Stimulated activated CD8-positive, alpha-beta memory T cell treated with anti-CD3 and anti-CD28 coated beads, Interleukin-2, amount 100 ng/mL, for 48 hours (primary cell): ENCODE measurements around the gene CISTR.

Experiments used
- DNase-seq, 2 donors: peaks; one replicate each; pipeline ENCODE4 v3.0.0-alpha.2; 2020; ENCODE audit warnings: low read depth in 2 of 2

Gene CISTR

DNA sequence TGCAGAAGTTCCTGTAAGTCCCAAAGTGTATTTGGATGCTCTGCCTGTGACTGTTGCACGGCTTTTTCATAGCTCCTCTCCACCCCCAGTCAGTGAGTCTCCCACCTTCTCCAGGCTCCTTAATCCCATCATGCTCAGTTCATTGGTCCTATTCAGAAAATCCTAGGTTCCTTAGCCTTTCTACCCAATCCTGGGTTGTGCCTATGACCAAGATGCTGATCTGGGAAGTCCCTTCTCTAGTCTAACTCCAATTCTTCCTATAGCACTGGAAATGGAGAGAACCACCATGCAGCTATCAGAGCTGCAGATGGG lies 7.7 kb downstream of the CISTR start:
- DNase-seq, result no peak

DNA sequence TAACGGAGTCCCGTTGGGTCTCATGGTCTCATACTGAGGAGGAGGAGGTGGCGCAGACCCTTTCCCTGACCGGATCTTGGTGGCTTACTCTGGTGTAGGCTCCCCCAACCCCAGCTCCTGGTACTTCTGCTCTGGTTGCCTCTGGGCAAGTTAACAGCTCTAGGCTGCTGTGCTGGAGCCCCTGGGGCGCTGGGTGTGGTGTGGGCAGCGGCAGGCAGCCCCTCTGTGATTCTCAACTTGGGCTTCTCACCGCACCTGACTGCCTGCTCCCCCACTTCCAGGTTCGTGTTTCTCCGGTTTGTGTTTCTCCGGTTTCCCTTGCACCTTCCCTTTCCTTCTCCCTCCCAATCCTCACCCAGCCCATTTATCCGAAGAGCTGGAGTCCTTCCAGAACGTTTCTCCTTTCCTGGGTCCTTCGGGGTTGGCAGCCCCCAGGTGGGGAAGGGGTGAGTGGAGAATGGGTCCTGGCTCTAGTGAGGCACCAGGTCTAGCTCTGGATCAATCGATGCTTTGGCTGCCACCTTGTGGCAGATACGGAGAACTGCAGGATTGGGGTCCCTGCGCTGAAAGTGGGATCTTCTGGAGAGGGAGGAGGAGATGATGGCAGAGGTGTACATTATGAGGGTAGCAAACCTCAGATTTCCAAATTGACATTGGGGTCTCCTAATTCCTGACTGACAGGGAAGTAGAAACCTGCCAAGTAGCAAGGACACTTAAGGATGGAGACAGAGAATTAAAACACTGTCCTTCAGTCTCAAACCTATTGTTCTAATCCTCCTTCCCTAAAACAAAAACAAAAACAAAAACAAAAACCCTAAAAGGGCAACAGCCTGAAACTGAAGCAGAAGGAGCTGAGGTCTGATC lies 8.3 kb downstream of the CISTR start:
- DNase-seq, result no peak

DNA sequence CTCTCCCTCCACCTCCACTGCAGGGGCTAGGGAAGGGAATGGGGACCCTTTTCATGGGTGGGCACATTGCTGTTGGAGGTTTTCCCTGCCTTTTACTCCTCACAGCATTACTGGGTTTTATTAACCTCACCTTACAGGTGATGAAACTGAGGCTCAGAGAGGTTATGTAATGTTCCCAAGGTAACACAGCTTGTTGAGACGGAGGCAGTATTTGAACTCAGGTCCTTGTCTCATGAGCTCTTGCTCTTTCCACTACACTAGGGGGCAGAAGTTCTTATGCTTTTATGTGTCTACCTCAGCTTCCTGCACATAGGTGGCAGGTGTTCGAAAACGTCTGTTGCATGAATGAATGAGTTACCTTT lies 11.7 kb downstream of the CISTR start:
- no peak for DNase-seq

DNA sequence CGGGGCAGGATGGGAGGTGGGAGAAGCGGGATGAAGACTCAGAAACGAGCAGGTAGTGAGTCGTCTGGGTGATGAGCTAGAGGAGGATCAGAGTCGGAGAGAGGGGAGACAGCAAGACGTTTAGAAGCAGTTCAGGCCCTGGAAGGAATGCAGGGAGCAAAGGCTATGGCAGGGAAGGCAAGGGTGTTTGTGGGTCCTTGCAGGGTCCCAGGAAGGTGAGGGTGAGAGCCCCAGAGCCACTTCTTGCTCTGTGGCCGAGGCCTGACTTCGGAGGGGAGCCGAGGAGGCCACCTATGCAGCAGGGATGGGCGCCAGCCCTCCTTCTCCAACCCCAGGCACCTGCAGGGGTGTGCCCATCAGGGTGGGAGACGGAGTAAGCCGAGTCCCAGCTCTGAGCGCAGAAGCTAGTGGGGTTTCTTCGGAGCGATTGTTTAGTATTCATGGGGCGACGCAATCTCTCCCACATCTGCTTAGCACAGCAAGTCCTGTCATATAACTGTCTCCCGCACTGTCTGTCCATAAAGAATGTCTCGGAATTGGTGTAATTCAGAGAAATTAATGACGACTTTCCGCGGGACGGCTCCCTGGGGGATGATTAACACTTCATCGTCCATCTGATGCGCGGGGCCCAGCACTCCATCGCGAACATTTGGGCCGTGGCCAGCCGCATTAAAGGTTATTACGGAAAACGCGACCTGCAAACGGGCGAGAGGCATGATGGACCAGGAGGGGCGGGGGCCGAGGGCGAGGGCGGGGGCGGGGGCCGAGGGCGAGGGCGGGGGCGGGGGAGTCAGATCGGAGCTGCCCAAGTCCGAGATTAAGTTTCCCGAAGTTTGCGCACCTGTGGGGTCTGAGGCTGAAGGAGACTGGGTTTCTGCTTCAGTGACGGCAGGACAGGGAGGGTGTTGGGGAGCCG lies 12.3 kb downstream of the CISTR start:
- no peak for DNase-seq

DNA sequence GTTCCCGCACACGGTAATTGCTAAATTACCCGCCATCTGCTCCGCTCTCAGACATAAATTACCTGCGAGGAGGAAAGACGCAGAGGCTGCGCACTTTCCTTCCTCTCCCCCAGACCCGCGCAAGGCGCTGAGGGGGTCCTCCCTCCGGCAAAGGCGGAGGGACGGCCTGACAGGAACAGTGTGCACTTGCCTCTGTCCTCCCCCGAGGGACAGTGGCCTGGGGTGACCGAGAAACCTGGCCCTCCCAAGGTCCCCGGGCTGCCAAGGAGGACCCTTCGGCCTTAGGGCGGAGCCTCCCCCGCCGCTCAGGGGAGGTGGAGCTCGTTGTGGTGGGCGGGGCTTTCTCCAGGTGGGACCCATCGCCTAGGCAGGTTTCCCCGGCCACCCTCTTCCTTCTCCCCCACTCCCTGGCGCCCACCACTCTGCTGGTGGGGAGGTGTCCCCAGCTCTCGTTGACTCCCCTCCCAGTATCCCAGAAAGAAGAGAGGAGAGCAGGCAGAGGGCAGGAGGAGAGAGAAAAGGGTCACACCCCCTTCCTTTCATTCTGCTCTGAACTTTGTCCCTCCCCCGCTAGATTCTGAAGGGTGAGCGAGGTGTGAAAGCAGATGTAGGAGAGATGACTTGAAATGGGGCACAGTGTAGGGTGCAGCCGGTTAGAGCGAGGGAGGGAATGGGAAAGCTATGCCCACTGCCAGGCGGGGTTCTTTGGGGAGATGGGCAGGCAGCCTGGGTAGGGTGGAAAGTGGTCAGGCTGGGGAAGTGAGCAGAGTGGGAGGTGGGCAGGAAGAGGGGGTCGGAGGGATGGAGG lies 13.2 kb downstream of the CISTR start:
- DNase-seq, result no peak

DNA sequence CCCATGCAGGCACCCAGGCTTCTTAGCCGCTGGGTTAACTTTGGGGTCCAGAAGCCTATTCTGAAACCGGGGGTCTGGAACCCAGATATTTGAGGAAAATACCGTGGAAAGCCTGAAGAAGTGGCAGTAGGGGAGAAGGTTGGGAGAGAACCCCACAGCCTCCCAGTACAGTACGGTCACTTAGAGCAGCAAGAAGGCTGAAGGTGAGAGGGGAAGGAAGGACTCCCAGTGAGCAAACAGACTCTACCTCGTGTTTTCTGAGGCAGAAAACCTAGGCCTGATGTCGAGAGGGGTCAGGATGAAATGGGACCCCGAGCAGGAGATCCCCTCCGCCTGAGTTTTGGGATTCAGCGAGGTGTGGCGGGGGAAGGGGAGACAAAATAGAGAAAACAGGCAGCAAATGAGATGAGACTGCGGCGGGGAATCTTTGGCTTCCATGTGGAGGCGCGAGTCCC lies 13.8 kb downstream of the CISTR start:
- DNase-seq, result no peak

DNA sequence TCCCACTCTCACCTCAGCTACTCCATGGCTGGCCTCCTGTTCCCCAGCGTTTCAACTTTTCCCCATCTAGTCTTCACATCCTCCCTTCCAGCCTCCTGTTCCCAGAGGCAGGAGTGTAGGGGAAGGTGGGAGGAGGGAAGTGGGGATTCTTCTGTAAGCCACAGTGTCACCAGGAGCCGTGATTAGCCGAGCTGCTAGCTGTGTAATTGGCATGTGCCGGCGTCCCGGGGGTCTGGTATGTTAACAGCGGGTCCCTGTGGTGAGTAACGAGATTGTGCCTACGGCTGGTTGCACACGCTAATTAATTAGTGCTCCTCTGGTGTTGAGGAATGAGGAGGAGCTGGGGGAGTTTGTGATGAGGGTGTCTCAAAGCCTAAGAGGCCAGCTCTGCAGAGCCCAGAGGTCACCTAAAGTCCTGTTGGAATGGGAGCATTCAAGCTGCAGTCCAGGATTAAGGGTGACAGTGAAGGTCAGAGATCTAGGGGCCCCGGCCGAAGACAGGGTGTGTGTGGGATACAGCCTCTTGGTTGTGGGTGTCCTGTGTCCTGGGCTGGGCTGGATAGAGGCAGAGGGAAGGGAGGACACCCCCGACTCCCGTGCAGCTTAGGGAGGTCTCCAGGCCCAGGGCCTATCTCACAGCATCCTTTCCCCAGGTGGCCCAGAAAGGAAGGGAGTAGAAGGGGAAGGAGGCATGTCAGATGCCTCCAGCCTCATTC lies 14.5 kb downstream of the CISTR start:
- DNase-seq, result no peak

DNA sequence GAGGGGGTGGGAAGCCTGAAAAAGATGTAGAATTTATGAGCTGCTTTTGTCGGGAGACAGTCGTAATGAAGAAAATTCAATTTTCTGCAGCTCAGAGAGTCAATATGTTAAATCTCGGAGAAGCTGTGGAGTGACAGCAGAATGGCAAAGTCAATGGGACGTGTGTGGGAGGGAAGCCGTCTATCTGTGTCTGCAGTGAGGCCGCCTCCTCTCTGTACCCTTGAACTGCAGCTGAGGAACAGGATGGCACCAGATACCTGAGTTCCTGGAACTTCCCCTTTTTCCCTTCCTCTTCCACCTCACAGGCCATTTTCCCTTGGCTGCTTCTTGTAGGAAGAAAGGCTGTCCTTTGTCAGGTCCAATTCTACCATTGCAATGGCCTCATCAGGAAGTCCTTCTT lies 15.2 kb downstream of the CISTR start:
- DNase-seq, result no peak

DNA sequence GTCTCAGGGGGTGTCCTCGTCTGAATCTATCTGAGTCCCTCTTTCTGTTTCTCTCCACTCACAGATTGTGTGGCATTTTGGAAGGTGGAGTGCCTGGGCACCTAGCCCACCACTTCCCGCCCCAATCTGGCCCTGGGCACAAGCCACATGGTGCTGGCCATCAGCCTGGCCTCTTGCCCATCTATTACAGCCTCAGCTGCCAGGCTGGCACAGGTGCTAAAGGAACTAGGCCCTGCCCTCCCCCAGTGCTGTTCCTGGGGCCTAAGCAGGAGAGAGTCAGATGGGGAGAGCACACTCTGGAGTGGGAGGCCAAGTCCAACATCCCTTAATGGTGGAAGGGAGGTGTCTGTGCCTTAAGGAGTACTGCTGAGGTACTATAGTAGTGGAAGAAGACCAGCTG lies 16.2 kb downstream of the CISTR start:
- no peak for DNase-seq

DNA sequence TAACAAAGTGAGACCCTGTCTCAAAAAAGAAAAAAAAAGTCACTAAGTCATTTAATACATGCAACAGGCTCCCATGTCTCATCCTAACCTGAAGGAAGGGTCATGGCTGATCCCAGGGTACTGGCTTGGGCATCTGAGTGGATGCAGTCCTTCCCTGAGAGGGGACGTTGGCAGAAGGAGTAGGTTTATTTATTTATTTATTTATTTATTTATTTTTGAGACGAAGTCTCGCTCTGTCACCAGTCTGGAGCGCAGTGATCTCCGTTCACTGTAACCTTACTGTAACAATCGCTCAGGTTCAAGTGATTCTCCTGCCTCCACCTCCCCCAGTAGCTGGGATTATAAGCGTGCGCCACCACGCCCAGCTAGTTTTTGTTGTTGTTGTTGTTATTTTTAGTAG lies 17.4 kb downstream of the CISTR start:
- DNase-seq, result no peak

DNA sequence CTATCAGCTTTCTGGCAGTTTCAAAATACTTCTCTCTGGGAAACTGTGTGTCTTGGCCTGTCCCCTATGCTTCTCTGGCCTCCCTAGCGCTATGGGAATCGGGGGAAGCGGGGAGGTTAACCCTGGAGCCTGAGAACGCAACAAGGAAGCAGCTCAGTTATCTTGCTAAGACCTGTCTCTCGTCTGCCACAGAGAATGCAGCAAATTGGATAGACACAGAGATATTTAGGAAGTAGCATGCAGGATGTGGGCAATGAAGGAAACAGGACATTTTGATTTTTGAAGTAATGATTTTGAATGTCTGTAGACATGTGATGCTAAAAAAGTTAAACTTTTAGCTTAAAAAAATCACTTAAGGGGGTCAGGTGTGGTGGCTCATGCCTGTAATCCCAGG lies 18.0 kb downstream of the CISTR start:
- DNase-seq, result no peak

DNA sequence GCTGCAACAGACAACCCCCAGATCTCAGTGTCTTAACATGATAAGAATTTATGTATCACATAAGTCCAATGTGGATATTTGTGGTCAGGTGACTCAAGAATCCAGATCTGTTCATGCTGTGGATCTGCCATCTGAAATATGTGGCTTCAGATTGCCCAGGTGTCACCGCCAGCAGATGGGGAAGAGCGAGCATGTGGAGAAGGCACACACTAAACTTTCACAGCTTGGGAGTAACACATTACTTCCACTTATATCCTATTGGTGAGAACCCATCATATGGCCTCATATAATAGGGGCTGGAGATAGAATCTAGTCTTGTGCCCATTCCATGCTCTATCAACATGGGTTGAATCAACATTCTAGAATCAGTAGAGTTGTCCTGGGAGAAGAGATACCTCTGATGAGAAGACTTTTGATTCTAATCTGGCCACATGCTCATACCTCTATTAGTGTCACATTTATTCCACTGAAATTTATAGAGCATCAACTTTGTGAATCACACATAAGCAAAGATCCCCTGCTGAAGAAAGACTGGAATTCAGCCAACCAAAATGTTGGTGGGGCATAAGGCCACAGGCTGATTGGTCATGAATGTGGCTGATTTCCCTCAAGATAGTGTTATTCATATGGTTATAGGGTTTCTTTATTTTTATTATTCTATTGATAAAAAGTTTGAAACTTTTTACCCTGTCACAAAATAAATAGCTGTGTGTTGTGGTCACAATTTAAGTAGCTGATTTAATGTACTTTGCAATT lies 18.6 kb downstream of the CISTR start:
- DNase-seq, result no peak

DNA sequence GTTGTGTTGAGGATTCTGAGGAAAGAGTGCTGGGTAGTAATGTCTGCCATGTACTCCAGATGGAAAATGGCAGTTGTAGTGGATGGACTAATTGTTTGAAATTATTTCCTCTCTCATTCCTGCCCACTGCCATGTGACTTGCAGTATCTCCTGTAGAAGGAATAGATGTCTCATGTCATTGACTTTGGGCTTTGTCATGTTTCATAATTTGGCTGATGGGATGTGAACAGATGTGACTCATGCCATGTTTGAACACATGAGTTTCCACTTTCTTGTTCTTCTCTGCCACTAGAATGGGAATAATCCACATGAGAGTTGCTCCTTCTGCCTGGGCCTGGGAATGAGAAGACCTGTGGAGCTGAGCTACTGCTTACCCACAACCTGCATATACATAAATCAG lies 22.1 kb downstream of the CISTR start:
- no peak for DNase-seq

DNA sequence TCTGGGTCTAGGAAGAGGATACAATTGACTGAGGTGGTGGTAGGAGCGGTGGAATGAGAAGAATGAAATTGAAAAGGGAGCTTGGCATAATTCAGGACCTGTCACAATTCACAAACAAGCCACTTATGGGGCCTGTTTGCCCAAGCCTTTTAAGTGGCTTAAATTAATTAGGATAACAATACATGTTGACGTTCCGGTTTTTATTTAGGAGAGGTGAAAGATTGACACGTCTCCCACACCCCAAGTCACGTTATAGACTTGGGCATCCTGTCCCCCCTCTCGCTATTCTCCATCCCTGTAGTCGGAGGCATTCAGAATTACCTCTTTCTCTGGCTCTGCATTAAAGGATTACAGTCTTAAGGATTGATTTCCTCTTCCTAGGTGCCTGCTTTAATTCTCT lies 23.6 kb downstream of the CISTR start:
- DNase-seq, result no peak

DNA sequence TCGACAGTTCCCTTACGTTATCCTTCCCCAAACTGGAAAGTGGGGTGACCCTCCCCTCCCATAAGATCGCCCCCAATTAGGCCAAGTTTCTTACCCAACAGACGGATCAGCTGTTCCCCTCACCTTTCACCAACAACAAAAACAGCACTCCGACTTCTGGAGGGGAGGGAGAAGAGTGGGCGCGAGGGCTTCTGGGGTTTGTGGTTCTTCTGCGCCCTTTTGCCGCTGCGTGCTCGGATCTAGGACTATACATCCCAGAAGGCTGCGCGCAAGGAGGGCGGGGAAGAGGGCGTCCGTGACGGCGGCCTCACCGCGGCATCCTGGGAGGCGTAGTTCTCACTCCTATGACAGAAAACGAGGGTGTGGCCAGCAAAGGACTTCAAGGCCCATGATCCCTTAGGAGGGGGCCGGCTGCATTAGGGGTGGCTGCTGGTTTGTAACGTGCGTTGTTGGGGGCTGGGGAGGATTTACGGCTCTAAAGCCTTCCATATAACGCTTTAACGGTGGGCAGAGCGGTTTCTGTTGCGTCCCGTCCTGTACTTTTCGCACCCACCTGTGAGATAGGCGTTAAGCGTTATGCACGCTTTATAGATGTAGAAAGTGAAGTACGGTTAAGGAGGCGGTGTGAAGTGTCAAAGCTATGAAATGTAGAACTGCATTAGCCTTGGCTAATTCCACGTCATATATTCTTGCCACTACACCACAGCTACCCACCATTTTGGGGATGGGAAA lies 24.3 kb downstream of the CISTR start, which contains the start of gene CALCOCO1:
CALCOCO1 (minus strand) TSS at position 143 of the 732 bp plus-strand sequence. CDS start 2,210 bp downstream, outside the sequence.
- peak; percentile 90 to 93 for DNase-seq

DNA sequence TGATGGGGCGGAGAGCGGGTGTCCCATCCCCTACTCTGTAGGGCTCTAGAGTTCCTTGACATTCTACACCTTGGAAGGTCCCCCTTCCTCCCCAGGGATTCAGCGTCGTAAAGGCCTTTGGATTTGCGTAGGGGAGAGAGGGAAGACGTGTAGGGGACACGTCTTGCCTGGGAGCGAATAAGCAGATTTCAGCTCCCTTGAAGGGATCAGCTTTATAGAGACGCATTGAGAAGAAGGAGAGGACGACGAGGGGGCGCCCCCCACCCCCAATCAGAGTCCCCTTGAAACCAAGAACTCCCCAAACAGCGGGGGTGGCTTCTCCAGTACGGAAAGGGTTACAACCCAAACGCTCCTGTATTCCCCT lies 24.9 kb downstream of the CISTR start:
- DNase-seq, result no peak

DNA sequence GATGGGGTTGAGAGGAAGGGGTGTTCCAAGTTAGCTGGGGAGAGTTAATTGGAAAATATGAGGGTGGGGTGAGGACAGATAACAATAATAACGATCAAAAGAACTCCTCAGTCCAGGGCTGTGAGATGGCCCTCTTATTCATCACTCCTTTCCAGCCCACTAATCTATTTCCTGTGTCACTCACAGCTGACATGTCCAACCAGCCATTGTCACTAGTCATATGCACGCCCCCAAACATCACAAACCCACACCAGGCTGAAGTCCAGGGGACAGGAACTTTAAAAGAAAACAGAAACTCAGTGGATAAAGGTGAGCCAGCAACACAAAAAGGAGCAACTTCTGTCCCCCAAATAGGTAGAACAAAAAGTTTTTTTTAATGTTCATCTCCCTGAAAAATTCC lies 25.4 kb downstream of the CISTR start:
- DNase-seq, result no peak

DNA sequence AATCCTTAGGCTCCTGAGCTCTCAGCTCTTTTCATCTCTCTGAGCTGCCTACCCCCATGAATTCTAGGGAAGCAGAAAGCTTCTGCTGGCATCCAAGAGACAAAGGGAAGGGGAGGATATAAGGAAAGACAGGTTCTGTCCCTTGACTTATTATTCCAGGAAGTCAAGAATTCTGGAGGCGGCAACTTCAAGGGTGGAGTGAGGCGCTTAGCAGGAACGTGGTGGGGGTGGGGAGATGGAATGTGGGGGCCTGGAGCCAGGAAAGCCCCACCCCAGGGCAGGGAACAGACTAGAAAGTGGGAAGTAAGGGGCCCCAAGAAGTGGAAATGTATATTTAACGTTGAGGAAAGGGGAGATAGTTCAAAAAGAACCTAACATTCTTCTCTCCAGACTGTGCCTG lies 26.0 kb downstream of the CISTR start:
- DNase-seq, result no peak

DNA sequence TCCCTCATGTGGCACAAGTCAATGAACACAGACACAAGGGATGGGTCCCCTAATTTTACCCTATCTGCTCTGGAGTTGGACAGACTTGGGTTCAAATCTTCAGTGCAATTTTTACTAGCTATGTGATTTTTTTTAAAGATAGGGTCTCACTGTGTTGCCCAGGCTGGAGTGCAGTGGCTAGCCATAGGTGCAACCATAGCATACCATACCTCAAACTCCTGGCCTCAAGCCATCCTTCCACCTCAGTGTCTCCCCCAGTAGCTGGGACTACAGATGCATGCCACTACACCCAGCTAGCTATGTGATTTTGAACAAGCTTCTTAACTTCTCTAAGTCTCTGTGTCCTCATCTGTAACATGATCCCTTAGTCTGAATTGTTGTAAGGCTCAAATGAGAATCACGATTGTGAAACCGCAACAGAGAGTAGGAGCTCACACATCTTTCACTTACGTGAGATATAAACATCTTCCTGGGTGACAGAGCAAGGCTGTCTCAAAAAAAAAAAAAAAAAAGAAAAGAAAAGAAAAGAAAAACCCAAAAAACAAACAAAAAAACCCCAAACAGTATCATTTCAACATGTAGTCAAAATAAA lies 29.2 kb downstream of the CISTR start:
- DNase-seq, result no peak

DNA sequence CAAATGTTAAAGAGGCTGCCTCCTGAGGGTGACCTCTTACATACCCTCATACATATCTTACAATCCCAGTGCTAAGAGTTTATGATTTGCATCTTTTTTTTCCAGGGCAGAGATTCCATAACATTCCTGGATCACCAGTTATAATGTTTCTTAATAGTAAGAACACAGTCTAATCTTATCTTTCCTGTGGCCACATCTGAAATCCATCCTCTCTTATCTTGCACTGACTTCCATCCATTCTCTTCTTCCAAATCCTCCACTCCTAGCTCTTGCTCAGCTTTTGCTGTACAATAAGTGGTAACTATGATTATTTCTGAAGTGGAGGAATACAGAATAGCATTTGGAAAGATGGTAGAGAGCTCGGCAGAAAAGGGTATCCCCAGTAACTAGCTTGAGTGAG lies 30.8 kb downstream of the CISTR start:
- no peak for DNase-seq
